ENCODE measurements around the gene LRRFIP1. TPM values are rescaled to one million over a fixed set of nuclear protein-coding genes. Genes with fewer than 3 reads are reported as not detected.

The LRRFIP1 gene
- polyA plus RNA-seq, 2 of the 4 experiments (the other 2 are of a cell fraction): 75.6 to 93.0 TPM

DNA sequence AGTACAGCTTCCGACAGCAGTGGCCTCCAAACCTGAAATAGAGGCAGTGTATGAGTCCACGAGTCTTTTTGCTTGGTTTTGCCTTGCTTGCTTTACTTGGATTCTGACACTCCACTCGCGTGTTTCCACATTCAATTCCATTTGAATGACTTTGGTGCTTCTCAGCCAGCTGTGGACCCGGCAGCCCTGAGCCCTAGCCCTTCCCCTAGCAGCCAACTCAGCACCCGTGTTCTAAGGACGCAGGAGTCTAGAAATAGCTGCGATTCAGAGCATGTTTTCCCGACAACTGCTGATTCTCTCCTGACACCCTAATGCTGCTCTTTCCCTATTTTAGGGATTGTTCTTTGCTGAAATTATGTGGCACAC lies 20.6 kb downstream of the LRRFIP1 start:
- FAIRE-seq (no peak), DNase-seq (ENCODE audit: low read depth in 1 of 2, low spot score in 1 of 2) (no peak), ATAC-seq (no peak)
- 90% methylated on average over 9 of the region's 9 CpGs for WGBS (ENCODE audit: missing lambda C conversion rate)
- Histone ChIP-seq H3K4me3 (no peak overlapping the region), H3K4me1 (no peaks in the 10 kb centered on the region), H3K27ac (no peak overlapping the region), H3K9me3 (0 out of 3 replicates have a peak, but pooled peaks cover 6% of the 10 kb centered on the region), H3K4me2 (no peak overlapping the region)
- POLR2A ChIA-PET: no interaction called here
- CTCF ChIA-PET: no interaction called here
- TF ChIP-seq EHMT2 (IDR thresholded peaks at IDR 0.05; ENCODE audit: low read depth) (no peak), EHF (CRISPR knock-in tag; IDR thresholded peaks at IDR 0.05) (no peak)

DNA sequence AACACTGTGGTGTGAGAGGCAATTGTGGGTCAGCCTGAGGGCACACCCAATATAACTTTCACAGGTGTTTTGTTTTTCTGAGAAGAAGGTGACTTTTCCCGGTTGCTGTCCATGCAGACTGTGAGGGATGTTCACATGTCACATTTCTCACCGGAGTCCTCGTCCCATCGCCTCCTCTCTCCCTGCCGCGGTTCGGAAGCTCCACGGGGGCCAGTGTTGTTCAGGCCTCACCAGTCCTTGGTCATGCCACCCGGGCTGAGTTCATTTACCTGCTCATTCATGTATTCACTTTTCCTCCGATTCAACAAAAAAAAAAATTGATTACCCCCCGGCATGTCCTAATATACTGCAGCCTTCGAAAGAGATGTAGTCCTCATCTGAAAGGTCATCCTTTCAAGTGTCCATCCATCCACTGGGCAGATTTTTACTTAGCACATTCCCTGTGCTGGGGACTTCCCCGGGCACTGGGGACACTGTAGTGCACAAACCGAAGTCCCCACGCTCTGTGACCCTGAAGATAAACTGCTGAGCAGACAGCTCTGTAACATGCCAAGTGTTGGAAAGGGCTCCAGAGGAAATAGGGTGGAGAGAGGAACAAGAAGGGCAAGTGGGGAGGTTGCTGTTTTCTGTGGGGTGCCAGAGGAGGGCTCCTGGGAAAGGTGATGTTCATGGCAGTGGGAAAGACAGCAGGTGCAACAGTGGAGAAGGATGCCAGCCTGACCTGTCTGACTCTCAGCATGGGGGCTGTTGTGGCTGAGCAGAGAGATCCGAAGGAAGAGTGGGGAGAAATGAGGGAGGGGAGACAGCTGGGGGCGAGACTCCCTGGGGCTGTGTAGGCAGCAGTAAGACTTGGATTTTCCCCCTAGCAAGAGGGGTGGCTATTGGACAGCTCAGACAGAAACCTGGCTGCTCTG lies 22.4 kb downstream of the LRRFIP1 start:
- ATAC-seq: no peak
- no peak for DNase-seq (ENCODE audit: low read depth in 1 of 2, low spot score in 1 of 2)
- WGBS (ENCODE audit: missing lambda C conversion rate): 82% methylated on average over 17 of the region's 17 CpGs
- no peak for FAIRE-seq
- Histone ChIP-seq H3K27ac (no peak overlapping the region), H3K9me3 (0 out of 3 replicates have a peak, but pooled peaks cover 6% of the 10 kb centered on the region), H3K4me1 (no peaks in the 10 kb centered on the region), H3K4me3 (no peak overlapping the region), H3K4me2 (no peak overlapping the region)
- TF ChIP-seq POLR2AphosphoS2 (conservative IDR thresholded peaks at IDR 0.05; ENCODE audit: low read length) (no peak), HOXB5 (CRISPR knock-in tag; IDR thresholded peaks at IDR 0.05) (no peak), JUNB (IDR thresholded peaks at IDR 0.05) (no peak), BHLHE40 (IDR thresholded peaks at IDR 0.05; ENCODE audit: low read depth, low read length) (no peak), JUN (IDR thresholded peaks at IDR 0.05) (no peak), ZSCAN20 (CRISPR knock-in tag; IDR thresholded peaks at IDR 0.05) (no peak), MAZ (IDR thresholded peaks at IDR 0.05; ENCODE audit: borderline replicate concordance, low read depth, low read length) (no peak)
- TF ChIP-seq, protein P1, sequence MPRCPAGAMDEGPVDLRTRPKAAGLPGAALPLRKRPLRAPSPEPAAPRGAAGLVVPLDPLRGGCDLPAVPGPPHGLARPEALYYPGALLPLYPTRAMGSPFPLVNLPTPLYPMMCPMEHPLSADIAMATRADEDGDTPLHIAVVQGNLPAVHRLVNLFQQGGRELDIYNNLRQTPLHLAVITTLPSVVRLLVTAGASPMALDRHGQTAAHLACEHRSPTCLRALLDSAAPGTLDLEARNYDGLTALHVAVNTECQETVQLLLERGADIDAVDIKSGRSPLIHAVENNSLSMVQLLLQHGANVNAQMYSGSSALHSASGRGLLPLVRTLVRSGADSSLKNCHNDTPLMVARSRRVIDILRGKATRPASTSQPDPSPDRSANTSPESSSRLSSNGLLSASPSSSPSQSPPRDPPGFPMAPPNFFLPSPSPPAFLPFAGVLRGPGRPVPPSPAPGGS (IDR thresholded peaks at IDR 0.05): no peak
- ChIA-PET POLR2A (interaction anchor here (0.6 kb wide), 1 partner anchor 128 kb away, joined by 5 read pairs; no protein-coding TSS in a partner anchor), CTCF (no interaction called here)

DNA sequence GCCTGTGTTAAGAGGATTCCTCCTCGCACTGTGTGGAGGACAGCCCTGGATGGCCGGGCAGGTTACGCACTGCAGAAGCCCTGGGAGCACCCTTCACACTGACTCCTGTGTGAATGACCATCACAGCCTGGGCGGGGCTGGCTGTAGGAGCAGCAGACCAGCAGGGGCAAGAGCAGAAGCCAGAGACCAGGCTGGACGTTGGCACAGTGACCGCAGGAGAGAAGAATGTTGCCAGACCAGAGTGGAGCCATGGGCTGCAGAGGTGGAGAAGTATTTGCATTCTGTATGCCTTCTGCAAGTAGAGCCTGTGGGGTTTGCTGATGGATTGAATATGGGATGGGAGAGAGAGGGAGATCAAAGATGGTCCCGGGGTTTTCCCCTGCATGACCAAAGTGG lies 23.1 kb downstream of the LRRFIP1 start:
- CTCF ChIA-PET: no interaction called here
- no peak for DNase-seq (ENCODE audit: low read depth in 1 of 2, low spot score in 1 of 2)
- no peak for TF ChIP-seq RARB (CRISPR knock-in tag; IDR thresholded peaks at IDR 0.05)
- no peak for TF ChIP-seq ESRRA (IDR thresholded peaks at IDR 0.05; ENCODE audit: borderline replicate concordance, low read length)
- TF ChIP-seq, protein P2, sequence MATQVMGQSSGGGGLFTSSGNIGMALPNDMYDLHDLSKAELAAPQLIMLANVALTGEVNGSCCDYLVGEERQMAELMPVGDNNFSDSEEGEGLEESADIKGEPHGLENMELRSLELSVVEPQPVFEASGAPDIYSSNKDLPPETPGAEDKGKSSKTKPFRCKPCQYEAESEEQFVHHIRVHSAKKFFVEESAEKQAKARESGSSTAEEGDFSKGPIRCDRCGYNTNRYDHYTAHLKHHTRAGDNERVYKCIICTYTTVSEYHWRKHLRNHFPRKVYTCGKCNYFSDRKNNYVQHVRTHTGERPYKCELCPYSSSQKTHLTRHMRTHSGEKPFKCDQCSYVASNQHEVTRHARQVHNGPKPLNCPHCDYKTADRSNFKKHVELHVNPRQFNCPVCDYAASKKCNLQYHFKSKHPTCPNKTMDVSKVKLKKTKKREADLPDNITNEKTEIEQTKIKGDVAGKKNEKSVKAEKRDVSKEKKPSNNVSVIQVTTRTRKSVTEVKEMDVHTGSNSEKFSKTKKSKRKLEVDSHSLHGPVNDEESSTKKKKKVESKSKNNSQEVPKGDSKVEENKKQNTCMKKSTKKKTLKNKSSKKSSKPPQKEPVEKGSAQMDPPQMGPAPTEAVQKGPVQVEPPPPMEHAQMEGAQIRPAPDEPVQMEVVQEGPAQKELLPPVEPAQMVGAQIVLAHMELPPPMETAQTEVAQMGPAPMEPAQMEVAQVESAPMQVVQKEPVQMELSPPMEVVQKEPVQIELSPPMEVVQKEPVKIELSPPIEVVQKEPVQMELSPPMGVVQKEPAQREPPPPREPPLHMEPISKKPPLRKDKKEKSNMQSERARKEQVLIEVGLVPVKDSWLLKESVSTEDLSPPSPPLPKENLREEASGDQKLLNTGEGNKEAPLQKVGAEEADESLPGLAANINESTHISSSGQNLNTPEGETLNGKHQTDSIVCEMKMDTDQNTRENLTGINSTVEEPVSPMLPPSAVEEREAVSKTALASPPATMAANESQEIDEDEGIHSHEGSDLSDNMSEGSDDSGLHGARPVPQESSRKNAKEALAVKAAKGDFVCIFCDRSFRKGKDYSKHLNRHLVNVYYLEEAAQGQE (IDR thresholded peaks at IDR 0.05): no peak
- TF ChIP-seq HOXB5 (CRISPR knock-in tag; IDR thresholded peaks at IDR 0.05): no peak
- no peak for TF ChIP-seq JUNB (IDR thresholded peaks at IDR 0.05)
- no peak for TF ChIP-seq HOXB13 (CRISPR knock-in tag; IDR thresholded peaks at IDR 0.05; ENCODE audit: low read depth)
- TF ChIP-seq ZFP36 (IDR thresholded peaks at IDR 0.05; ENCODE audit: borderline replicate concordance, partially characterized antibody): no peak
- TF ChIP-seq, protein P3, sequence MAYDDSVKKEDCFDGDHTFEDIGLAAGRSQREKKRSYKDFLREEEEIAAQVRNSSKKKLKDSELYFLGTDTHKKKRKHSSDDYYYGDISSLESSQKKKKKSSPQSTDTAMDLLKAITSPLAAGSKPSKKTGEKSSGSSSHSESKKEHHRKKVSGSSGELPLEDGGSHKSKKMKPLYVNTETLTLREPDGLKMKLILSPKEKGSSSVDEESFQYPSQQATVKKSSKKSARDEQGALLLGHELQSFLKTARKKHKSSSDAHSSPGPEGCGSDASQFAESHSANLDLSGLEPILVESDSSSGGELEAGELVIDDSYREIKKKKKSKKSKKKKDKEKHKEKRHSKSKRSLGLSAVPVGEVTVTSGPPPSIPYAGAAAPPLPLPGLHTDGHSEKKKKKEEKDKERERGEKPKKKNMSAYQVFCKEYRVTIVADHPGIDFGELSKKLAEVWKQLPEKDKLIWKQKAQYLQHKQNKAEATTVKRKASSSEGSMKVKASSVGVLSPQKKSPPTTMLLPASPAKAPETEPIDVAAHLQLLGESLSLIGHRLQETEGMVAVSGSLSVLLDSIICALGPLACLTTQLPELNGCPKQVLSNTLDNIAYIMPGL (CRISPR knock-in tag; IDR thresholded peaks at IDR 0.05; ENCODE audit: borderline replicate concordance): no peak
- TF ChIP-seq ZSCAN20 (CRISPR knock-in tag; IDR thresholded peaks at IDR 0.05): no peak
- 0 out of 3 replicates have a peak, but pooled peaks cover 6% of the 10 kb centered on the region for H3K9me3 ChIP-seq
- H3K4me2 ChIP-seq: no peak overlapping the region
- no peak overlapping the region for H3K4me3 ChIP-seq
- no peak overlapping the region for H3K27ac ChIP-seq
- POLR2A ChIA-PET: no interaction called here
- FAIRE-seq: no peak
- WGBS (ENCODE audit: missing lambda C conversion rate): 88% methylated on average over 7 of the region's 7 CpGs
- no peaks in the 10 kb centered on the region for H3K4me1 ChIP-seq
- no peak for ATAC-seq

Measured in A549 (cell line).